Measurements from ENCODE around the gene CARMIL1.

GRCh38 chr6:25476126-25476525 is 197.0 kb downstream of the CARMIL1 start:
- no peak for TF ChIP-seq CTBP1 (IDR thresholded peaks at IDR 0.05; ENCODE audit: borderline replicate concordance)
- no peak for TF ChIP-seq SP1 (IDR thresholded peaks at IDR 0.05)
- no peak for TF ChIP-seq FOXM1 (IDR thresholded peaks at IDR 0.05; ENCODE audit: borderline replicate concordance)

All from HEK293T (cell line).